HL-60 (cell line): ENCODE data around the gene EPSTI1.

ENCODE experiments used
- GABPA ChIP-seq: IDR thresholded peaks from 2 replicates; pipeline ENCODE4 v1.6.1; 2012; ENCODE audit warnings: low read depth
- POLR2AphosphoS5 ChIP-seq: IDR thresholded peaks from 2 replicates; pipeline ENCODE4 v1.6.1; 2012; ENCODE audit warnings: low read depth
- SPI1 ChIP-seq: IDR thresholded peaks from 2 replicates; pipeline ENCODE4 v1.6.1; 2012; ENCODE audit warnings: low read depth, mild to moderate bottlenecking, borderline replicate concordance
- TF ChIP-seq, protein P1 (sequence below): IDR thresholded peaks from one replicate; pipeline ENCODE4 v1.5.1; 2011; ENCODE audit warnings: low read length, control low read depth, inconsistent platforms; ENCODE audit not compliant: insufficient read depth
- TF ChIP-seq, protein P2 (sequence below): IDR thresholded peaks from 2 replicates; pipeline ENCODE4 v1.6.1; 2012; ENCODE audit warnings: low read depth; ENCODE audit not compliant: insufficient replicate concordance

DNA sequence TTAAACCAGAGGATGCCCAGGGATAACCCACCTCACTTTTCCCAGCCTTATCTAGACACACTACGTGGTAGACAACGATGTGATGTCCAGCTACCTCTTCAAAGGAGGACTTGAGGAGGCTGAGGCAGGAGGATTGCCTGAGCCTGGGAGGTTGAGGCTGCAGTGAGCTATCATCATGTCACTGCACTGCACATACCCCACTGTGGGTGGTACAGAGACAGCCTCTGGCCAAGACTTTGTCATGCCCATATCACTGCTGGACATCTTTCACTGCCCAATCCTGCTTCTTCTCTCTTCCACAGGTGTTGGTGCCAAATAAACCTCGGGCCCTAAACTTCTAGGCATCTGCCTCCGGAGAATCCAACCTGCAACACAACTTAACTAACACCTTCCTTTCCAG is 124.8 kb downstream of the EPSTI1 start:
- TF ChIP-seq, protein P1, sequence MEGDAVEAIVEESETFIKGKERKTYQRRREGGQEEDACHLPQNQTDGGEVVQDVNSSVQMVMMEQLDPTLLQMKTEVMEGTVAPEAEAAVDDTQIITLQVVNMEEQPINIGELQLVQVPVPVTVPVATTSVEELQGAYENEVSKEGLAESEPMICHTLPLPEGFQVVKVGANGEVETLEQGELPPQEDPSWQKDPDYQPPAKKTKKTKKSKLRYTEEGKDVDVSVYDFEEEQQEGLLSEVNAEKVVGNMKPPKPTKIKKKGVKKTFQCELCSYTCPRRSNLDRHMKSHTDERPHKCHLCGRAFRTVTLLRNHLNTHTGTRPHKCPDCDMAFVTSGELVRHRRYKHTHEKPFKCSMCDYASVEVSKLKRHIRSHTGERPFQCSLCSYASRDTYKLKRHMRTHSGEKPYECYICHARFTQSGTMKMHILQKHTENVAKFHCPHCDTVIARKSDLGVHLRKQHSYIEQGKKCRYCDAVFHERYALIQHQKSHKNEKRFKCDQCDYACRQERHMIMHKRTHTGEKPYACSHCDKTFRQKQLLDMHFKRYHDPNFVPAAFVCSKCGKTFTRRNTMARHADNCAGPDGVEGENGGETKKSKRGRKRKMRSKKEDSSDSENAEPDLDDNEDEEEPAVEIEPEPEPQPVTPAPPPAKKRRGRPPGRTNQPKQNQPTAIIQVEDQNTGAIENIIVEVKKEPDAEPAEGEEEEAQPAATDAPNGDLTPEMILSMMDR, result no peak
- no peak for TF ChIP-seq POLR2AphosphoS5
- TF ChIP-seq, protein P2, sequence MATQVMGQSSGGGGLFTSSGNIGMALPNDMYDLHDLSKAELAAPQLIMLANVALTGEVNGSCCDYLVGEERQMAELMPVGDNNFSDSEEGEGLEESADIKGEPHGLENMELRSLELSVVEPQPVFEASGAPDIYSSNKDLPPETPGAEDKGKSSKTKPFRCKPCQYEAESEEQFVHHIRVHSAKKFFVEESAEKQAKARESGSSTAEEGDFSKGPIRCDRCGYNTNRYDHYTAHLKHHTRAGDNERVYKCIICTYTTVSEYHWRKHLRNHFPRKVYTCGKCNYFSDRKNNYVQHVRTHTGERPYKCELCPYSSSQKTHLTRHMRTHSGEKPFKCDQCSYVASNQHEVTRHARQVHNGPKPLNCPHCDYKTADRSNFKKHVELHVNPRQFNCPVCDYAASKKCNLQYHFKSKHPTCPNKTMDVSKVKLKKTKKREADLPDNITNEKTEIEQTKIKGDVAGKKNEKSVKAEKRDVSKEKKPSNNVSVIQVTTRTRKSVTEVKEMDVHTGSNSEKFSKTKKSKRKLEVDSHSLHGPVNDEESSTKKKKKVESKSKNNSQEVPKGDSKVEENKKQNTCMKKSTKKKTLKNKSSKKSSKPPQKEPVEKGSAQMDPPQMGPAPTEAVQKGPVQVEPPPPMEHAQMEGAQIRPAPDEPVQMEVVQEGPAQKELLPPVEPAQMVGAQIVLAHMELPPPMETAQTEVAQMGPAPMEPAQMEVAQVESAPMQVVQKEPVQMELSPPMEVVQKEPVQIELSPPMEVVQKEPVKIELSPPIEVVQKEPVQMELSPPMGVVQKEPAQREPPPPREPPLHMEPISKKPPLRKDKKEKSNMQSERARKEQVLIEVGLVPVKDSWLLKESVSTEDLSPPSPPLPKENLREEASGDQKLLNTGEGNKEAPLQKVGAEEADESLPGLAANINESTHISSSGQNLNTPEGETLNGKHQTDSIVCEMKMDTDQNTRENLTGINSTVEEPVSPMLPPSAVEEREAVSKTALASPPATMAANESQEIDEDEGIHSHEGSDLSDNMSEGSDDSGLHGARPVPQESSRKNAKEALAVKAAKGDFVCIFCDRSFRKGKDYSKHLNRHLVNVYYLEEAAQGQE, result no peak
- no peak for TF ChIP-seq SPI1
- TF ChIP-seq GABPA, result no peak
